ENCODE measurements around the gene ATL2.

The ATL2 gene

DNA sequence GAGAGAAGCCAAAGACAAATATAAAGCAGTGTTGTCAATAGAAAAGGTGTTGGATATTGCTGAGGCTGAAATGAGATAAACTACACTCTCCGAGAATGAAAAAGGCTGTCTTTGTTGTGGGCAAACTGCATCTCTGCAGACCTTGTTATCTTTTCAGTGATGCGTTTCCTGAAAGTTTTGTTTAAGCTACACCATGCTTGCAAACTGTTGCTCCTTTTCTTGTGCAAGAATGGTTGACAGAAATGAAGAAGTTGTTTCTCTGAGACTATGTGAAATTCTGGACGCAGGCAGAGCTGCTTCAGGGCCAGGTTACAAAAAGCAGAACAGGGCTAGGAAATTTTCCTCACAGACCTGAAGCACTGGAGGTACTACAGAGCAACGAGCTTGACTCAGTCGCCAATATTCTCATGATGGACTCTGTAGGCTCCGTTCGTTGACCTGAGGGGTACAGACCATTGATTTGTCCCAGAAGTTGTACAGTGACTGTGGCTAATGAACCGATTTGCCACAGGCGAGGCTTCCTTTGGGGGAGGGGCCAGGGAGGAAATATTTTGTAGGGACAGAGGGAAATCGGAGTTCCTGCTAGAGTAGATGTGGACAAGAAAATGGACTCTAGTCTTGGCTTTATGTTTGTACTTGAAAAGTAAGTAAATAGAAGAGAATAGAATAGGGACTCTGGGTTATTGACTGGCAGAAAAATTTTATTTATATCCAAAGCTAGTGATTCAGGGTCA is 3.5 kb upstream of the ATL2 start:
- H3K79me2 ChIP-seq (ENCODE audit: insufficient read depth, low read length) = peaks cover 11% of the 10 kb centered on the region
- H4K20me1 ChIP-seq (ENCODE audit: insufficient read depth, low read length, poor library complexity, severe bottlenecking) = peaks cover 10% of the 10 kb centered on the region
- H3K4me1 ChIP-seq (ENCODE audit: insufficient read depth, low read length, poor library complexity, severe bottlenecking) = peaks cover 24% of the 10 kb centered on the region
- no peaks in the 10 kb centered on the region for H3K27me3 ChIP-seq (ENCODE audit: insufficient read depth, low read length, poor library complexity, severe bottlenecking)
- H3K4me2 ChIP-seq (ENCODE audit: low read depth, low read length, poor library complexity, severe bottlenecking) = peak overlapping the region; percentile 53
- TF ChIP-seq CTCF (conservative IDR thresholded peaks at IDR 0.05; ENCODE audit: low read length) (no peak), EZH2phosphoT487 (IDR thresholded peaks at IDR 0.05; ENCODE audit: borderline replicate concordance) (no peak)
- H3F3A ChIP-seq (ENCODE audit: low read depth) = no peaks in the 10 kb centered on the region
- no peaks in the 10 kb centered on the region for H3K36me3 ChIP-seq (ENCODE audit: insufficient read depth, low read length)
- H3K9me3 ChIP-seq (ENCODE audit: insufficient read depth, low read depth, low read length) = no peaks in the 10 kb centered on the region
- no peaks in the 10 kb centered on the region for H3K9me2 ChIP-seq (replicated peaks; ENCODE audit: low read depth, low read length)
- peak overlapping the region; percentile 42; the same call in 1 of the 2 replicates for H2AFZ ChIP-seq (ENCODE audit: low read length)
- H3K9ac ChIP-seq (ENCODE audit: low read depth, low read length, poor library complexity, severe bottlenecking) = no peak overlapping the region
- H3K4me3 ChIP-seq (ENCODE audit: low read length, poor library complexity, severe bottlenecking) = peak overlapping the region; percentile 3

DNA sequence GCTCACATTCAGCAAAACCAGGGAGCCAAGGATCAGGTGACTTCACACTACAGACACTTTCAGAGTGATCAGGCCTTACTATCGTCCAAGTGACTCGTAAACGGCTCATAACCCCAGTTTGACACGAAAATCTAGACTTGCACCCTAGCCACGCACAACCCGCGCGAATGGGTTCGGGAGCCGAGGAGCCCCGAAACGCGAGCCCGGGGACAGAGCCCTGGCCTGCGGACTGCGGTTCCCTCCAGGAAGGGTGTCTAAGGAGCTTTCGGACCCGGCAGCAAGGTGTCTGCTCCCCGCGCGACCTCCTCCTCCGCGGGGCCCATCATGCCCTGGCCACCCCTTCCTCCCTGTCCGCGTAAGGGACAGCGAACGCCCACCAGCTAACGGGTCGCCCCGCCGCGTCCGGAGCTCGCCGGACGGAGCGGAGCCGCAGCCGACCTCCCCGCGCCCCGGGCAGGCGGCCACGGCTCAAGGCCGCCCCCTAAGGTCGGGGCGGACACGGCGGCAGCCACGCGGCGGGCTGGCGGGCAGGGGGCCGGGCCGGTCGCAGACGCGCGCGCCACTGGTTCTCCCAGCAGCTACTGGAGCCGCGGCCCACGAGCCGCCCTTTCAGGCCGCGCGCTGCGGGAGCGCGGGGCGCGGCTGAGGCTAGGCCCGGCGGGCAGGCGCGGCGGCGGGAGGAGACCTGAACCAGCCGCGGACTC is 575 bp downstream of the ATL2 start:
- TF ChIP-seq CTCF (conservative IDR thresholded peaks at IDR 0.05; ENCODE audit: low read length) (peak; percentile 49), EZH2phosphoT487 (IDR thresholded peaks at IDR 0.05; ENCODE audit: borderline replicate concordance) (no peak)
- H2AFZ ChIP-seq (ENCODE audit: low read length) = peak overlapping the region; percentile 87
- H3K4me1 ChIP-seq (ENCODE audit: insufficient read depth, low read length, poor library complexity, severe bottlenecking) = peaks cover 58% of the 10 kb centered on the region
- peak overlapping the region; percentile 91 for H3K4me3 ChIP-seq (ENCODE audit: low read length, poor library complexity, severe bottlenecking)
- no peaks in the 10 kb centered on the region for H3K9me2 ChIP-seq (replicated peaks; ENCODE audit: low read depth, low read length)
- H4K20me1 ChIP-seq (ENCODE audit: insufficient read depth, low read length, poor library complexity, severe bottlenecking) = peaks cover 48% of the 10 kb centered on the region
- no peaks in the 10 kb centered on the region for H3F3A ChIP-seq (ENCODE audit: low read depth)
- peak overlapping the region; percentile 80 for H3K9ac ChIP-seq (ENCODE audit: low read depth, low read length, poor library complexity, severe bottlenecking)
- H3K79me2 ChIP-seq (ENCODE audit: insufficient read depth, low read length) = peaks cover 52% of the 10 kb centered on the region
- H3K36me3 ChIP-seq (ENCODE audit: insufficient read depth, low read length) = no peaks in the 10 kb centered on the region
- peak overlapping the region; percentile 94 for H3K4me2 ChIP-seq (ENCODE audit: low read depth, low read length, poor library complexity, severe bottlenecking)
- H3K27me3 ChIP-seq (ENCODE audit: insufficient read depth, low read length, poor library complexity, severe bottlenecking) = no peaks in the 10 kb centered on the region
- H3K9me3 ChIP-seq (ENCODE audit: insufficient read depth, low read depth, low read length) = no peaks in the 10 kb centered on the region

GRCh38 chr2:38375696-38376345 is 1.3 kb downstream of the ATL2 start:
- H4K20me1 ChIP-seq (ENCODE audit: insufficient read depth, low read length, poor library complexity, severe bottlenecking) = peaks cover 55% of the 10 kb centered on the region
- H3K9me3 ChIP-seq (ENCODE audit: insufficient read depth, low read depth, low read length) = no peaks in the 10 kb centered on the region
- H3K9ac ChIP-seq (ENCODE audit: low read depth, low read length, poor library complexity, severe bottlenecking) = peak overlapping the region; percentile 80
- H3K27me3 ChIP-seq (ENCODE audit: insufficient read depth, low read length, poor library complexity, severe bottlenecking) = no peaks in the 10 kb centered on the region
- TF ChIP-seq EZH2phosphoT487 (IDR thresholded peaks at IDR 0.05; ENCODE audit: borderline replicate concordance) (no peak), CTCF (conservative IDR thresholded peaks at IDR 0.05; ENCODE audit: low read length) (no peak)
- H3K9me2 ChIP-seq (replicated peaks; ENCODE audit: low read depth, low read length) = no peaks in the 10 kb centered on the region
- peaks cover 57% of the 10 kb centered on the region for H3K4me1 ChIP-seq (ENCODE audit: insufficient read depth, low read length, poor library complexity, severe bottlenecking)
- no peaks in the 10 kb centered on the region for H3K36me3 ChIP-seq (ENCODE audit: insufficient read depth, low read length)
- no peak overlapping the region for H2AFZ ChIP-seq (ENCODE audit: low read length)
- peak overlapping the region; percentile 94 for H3K4me2 ChIP-seq (ENCODE audit: low read depth, low read length, poor library complexity, severe bottlenecking)
- H3K79me2 ChIP-seq (ENCODE audit: insufficient read depth, low read length) = peaks cover 58% of the 10 kb centered on the region
- H3F3A ChIP-seq (ENCODE audit: low read depth) = no peaks in the 10 kb centered on the region
- H3K4me3 ChIP-seq (ENCODE audit: low read length, poor library complexity, severe bottlenecking) = peak overlapping the region; percentile 91
